Measurements from ENCODE around the gene IKZF2. TPM values are rescaled to one million over a fixed set of nuclear protein-coding genes. Genes with fewer than 3 reads are reported as not detected.

The IKZF2 gene
- total RNA-seq, 1 donor from 2014 or later, result 21.9 TPM

GRCh38 chr2:213125646-213126347, 25.6 kb downstream of the IKZF2 start:
- H3K4me1 Mint-ChIP-seq (ENCODE audit: low read depth), result peaks cover 33% of the 10 kb centered on the region
- no peak for DNase-seq (ENCODE audit: low spot score, unreplicated experiment)
- peaks cover 1% of the 10 kb centered on the region for H3K36me3 Mint-ChIP-seq (ENCODE audit: insufficient read depth)
- no peaks in the 10 kb centered on the region for H3K9me3 Mint-ChIP-seq (ENCODE audit: low read depth)
- H3K4me3 Mint-ChIP-seq (ENCODE audit: low read depth), result no peak overlapping the region
- TF ChIP-seq, protein P1, sequence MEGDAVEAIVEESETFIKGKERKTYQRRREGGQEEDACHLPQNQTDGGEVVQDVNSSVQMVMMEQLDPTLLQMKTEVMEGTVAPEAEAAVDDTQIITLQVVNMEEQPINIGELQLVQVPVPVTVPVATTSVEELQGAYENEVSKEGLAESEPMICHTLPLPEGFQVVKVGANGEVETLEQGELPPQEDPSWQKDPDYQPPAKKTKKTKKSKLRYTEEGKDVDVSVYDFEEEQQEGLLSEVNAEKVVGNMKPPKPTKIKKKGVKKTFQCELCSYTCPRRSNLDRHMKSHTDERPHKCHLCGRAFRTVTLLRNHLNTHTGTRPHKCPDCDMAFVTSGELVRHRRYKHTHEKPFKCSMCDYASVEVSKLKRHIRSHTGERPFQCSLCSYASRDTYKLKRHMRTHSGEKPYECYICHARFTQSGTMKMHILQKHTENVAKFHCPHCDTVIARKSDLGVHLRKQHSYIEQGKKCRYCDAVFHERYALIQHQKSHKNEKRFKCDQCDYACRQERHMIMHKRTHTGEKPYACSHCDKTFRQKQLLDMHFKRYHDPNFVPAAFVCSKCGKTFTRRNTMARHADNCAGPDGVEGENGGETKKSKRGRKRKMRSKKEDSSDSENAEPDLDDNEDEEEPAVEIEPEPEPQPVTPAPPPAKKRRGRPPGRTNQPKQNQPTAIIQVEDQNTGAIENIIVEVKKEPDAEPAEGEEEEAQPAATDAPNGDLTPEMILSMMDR (IDR thresholded peaks at IDR 0.05; ENCODE audit: unreplicated experiment), result no peak
- H3K27me3 Mint-ChIP-seq, result no peaks in the 10 kb centered on the region
- no peak overlapping the region for H3K27ac Mint-ChIP-seq

DNA sequence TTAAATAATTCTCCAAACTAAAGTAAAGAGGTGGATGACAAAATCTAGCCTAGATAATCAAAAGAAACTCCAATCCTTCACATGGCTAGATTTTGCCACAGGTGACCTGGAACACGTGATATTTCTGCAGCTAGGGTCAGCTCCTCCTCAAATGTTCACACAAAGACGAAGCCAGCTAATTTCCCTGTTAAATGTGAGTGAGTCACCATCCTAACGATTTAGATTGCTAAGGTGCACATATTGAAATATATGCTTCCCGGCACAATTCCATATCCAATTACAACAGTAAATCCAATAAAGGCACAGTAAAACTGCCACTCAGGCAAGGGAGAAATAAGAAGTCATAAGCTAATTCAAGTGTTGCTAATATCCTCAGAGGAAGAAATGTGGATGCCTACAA, 28.7 kb downstream of the IKZF2 start:
- Mint-ChIP-seq H3K36me3 (ENCODE audit: insufficient read depth) (no peaks in the 10 kb centered on the region), H3K9me3 (ENCODE audit: low read depth) (no peaks in the 10 kb centered on the region), H3K4me1 (ENCODE audit: low read depth) (peaks cover 42% of the 10 kb centered on the region), H3K27me3 (no peaks in the 10 kb centered on the region), H3K27ac (no peak overlapping the region), H3K4me3 (ENCODE audit: low read depth) (no peak overlapping the region)
- no peak for DNase-seq (ENCODE audit: low spot score, unreplicated experiment)
- TF ChIP-seq, protein P1 (IDR thresholded peaks at IDR 0.05; ENCODE audit: unreplicated experiment), result no peak

DNA sequence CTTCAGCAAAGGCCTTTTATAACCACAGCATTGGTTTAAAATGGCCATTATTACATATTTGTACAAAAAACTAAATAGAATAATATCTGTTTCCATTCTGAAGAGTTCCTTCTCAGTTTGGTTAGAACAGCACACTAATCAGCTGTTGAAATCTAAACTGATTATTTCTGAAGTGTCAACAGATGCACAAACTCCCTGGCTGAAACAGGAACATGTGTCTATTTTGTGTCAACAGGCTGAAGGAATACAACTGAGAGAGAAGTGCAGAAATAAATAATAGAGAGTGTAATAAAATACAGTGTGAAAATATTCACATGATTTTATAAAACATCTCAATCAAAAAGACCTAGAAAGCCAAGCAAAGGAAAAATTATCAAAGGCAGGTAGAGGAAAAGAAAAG, 29.7 kb downstream of the IKZF2 start:
- Mint-ChIP-seq H3K4me1 (ENCODE audit: low read depth) (peaks cover 32% of the 10 kb centered on the region), H3K27me3 (no peaks in the 10 kb centered on the region), H3K9me3 (ENCODE audit: low read depth) (no peaks in the 10 kb centered on the region), H3K27ac (no peak overlapping the region), H3K4me3 (ENCODE audit: low read depth) (no peak overlapping the region), H3K36me3 (ENCODE audit: insufficient read depth) (no peaks in the 10 kb centered on the region)
- TF ChIP-seq, protein P1 (IDR thresholded peaks at IDR 0.05; ENCODE audit: unreplicated experiment), result no peak
- no peak for DNase-seq (ENCODE audit: low spot score, unreplicated experiment)

DNA sequence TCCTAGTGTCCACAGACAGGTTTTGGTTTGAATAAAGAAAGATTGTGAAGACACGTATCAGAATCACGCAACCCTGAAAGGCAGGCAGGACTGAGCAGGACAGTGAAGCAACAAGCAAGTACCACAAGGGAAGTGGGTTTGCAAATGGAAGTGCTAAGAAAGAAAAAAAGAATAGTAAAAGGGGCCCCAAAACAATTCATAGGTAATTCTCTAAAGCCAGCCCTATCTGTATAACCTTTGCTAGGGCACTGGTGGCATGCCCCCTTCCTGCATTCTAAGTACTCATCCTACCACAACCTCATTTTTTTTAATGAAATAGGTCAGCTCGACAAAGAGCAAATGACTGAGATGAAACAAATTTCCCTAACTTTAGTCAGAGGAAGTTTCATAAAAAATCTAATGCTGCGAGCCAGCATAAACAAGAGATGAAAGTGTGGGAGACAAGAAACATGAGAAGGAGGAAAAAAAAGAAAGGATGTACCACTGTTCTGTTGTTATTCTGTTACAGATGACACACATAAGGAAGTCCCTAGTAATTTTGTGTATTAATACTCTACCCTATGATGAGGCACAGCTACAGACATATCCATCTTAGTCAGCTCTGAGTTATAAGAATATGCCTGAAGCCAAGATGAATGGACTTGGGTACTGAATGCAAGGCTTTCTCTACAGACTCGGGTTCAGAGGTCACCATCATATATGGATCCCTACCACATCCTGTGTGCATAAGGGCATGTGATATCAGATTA, 32.2 kb downstream of the IKZF2 start:
- Mint-ChIP-seq H3K27ac (no peak overlapping the region), H3K4me3 (ENCODE audit: low read depth) (no peak overlapping the region), H3K36me3 (ENCODE audit: insufficient read depth) (no peaks in the 10 kb centered on the region), H3K4me1 (ENCODE audit: low read depth) (peaks cover 28% of the 10 kb centered on the region), H3K9me3 (ENCODE audit: low read depth) (no peaks in the 10 kb centered on the region), H3K27me3 (no peaks in the 10 kb centered on the region)
- TF ChIP-seq, protein P1 (IDR thresholded peaks at IDR 0.05; ENCODE audit: unreplicated experiment), result no peak
- DNase-seq (ENCODE audit: low spot score, unreplicated experiment), result no peak

- Mint-ChIP-seq H3K27ac (no peak overlapping the region), H3K36me3 (ENCODE audit: insufficient read depth) (no peaks in the 10 kb centered on the region), H3K4me3 (ENCODE audit: low read depth) (no peak overlapping the region), H3K9me3 (ENCODE audit: low read depth) (no peaks in the 10 kb centered on the region), H3K27me3 (no peaks in the 10 kb centered on the region), H3K4me1 (ENCODE audit: low read depth) (peaks cover 17% of the 10 kb centered on the region)
- no peak for DNase-seq (ENCODE audit: low spot score, unreplicated experiment)
- TF ChIP-seq, protein P1 (IDR thresholded peaks at IDR 0.05; ENCODE audit: unreplicated experiment), result no peak
Measured at GRCh38 chr2:213108308-213108707, 43.1 kb downstream of the IKZF2 start.
